ENCODE results near the gene FURIN.

The FURIN gene

DNA sequence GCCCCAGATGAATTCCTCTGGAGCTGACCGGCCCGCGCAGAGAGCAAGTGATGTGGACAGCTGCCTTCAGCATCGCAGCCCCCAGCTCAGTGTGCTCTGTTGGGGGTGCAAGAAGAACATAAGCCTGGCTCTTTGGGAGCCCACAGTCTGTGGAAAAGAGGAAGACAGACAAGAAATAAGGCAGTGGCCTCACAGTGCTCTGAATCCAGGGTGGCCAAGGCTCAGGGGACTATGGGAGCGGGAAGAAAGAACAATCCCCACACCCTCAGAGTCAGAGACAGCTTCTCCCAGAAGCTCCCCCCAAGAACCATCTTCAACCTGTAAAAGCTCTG lies 64.2 kb downstream of the FURIN start:
- ChIA-PET CTCF (interaction anchor here (0.6 to 16.6 kb wide), 64 partner anchors 9 to 711 kb away, joined by 3 to 447 read pairs (median 4); partner anchors contain the start of genes FES, FURIN, IQGAP1 and MAN2A2), POLR2A (interaction anchor here (0.5 to 1.5 kb wide), 4 partner anchors 28 to 39 kb away, joined by 3 to 7 read pairs (median 4); partner anchors contain the start of gene MAN2A2)
- no peak for TF ChIP-seq CTCF (IDR thresholded peaks at IDR 0.05; ENCODE audit: control extremely low read depth, extremely low read depth, low read depth, missing control alignments)
- DNase-seq (ENCODE audit: extremely low spot score): no peak

Data from GM10248 (cell line).